ENCODE data around the gene RAD21L1.

DNA sequence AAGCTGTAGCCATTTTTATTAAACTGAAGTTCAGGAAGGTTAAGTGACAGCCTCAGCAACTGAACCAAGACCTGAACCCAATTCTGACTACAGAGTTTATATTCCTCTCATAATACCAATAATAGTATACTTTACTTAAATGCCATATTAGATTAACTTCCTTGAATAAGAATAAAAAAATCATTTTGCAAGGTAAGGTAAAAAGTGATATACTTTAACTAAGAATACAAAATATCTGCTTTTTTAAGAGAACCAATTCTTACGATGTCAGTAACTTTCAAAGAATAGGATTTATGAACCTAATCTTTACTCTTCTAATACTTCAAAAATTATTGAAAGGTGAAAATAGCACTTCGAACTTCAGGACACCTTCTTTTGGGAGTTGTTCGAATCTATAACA, 3.7 kb downstream of the RAD21L1 start:
- TF ChIP-seq, protein P1, sequence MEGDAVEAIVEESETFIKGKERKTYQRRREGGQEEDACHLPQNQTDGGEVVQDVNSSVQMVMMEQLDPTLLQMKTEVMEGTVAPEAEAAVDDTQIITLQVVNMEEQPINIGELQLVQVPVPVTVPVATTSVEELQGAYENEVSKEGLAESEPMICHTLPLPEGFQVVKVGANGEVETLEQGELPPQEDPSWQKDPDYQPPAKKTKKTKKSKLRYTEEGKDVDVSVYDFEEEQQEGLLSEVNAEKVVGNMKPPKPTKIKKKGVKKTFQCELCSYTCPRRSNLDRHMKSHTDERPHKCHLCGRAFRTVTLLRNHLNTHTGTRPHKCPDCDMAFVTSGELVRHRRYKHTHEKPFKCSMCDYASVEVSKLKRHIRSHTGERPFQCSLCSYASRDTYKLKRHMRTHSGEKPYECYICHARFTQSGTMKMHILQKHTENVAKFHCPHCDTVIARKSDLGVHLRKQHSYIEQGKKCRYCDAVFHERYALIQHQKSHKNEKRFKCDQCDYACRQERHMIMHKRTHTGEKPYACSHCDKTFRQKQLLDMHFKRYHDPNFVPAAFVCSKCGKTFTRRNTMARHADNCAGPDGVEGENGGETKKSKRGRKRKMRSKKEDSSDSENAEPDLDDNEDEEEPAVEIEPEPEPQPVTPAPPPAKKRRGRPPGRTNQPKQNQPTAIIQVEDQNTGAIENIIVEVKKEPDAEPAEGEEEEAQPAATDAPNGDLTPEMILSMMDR (IDR thresholded peaks at IDR 0.05), result no peak
- no peak for TF ChIP-seq POLR2AphosphoS5 (IDR thresholded peaks at IDR 0.05)
